ENCODE measurements around the gene PLPP4. TPM values are rescaled to one million over a fixed set of nuclear protein-coding genes. Genes with fewer than 3 reads are reported as not detected.

Gene PLPP4
- total and polyA plus RNA-seq, 3 donors from 2014 or later = 12.6 to 65.8 (median 21.9) TPM

- 77 to 90% methylated on average over 6 to 7 of the region's 7 CpGs for WGBS, 2 donors
- H3K27me3 ChIP-seq = no peaks in the 10 kb centered on the region
- TF ChIP-seq CTCF (IDR thresholded peaks at IDR 0.05) = no peak
- no peak for TF ChIP-seq POLR2A (IDR thresholded peaks at IDR 0.05)
- no peak overlapping the region for H3K27ac ChIP-seq
- no peak overlapping the region for H3K4me3 ChIP-seq
- DNase-seq = no peak
- no peaks in the 10 kb centered on the region for H3K36me3 ChIP-seq (ENCODE audit: low read depth, missing control alignments)
- H3K9me3 ChIP-seq = no peaks in the 10 kb centered on the region
- no peaks in the 10 kb centered on the region for H3K4me1 ChIP-seq
- intact Hi-C loops (cut with DNase I; ENCODE audit: low total_unique reads) = no loop called here
Observed at GRCh38 chr10:120508393-120508792, 51.4 kb downstream of the PLPP4 start.

- Histone ChIP-seq H3K9me3 (no peaks in the 10 kb centered on the region), H3K4me3 (no peak overlapping the region), H3K27me3 (no peaks in the 10 kb centered on the region), H3K27ac (no peak overlapping the region), H3K4me1 (no peaks in the 10 kb centered on the region), H3K36me3 (ENCODE audit: low read depth, missing control alignments) (no peaks in the 10 kb centered on the region)
- TF ChIP-seq POLR2A (IDR thresholded peaks at IDR 0.05) (no peak), CTCF (IDR thresholded peaks at IDR 0.05) (no peak)
- WGBS, 2 donors = 71 to 88% methylated on average over 1 of the region's 1 CpG
- no peak for DNase-seq
- intact Hi-C loops (cut with DNase I; ENCODE audit: low total_unique reads) = no loop called here
Observed at GRCh38 chr10:120508966-120509365, 51.9 kb downstream of the PLPP4 start.

- 87 to 93% methylated on average over 3 of the region's 3 CpGs for WGBS, 2 donors
- DNase-seq = no peak
- no peak for TF ChIP-seq POLR2A (IDR thresholded peaks at IDR 0.05)
- Histone ChIP-seq H3K4me3 (no peak overlapping the region), H3K36me3 (ENCODE audit: low read depth, missing control alignments) (no peaks in the 10 kb centered on the region), H3K4me1 (no peaks in the 10 kb centered on the region), H3K27ac (no peak overlapping the region), H3K9me3 (no peaks in the 10 kb centered on the region), H3K27me3 (no peaks in the 10 kb centered on the region)
- intact Hi-C loops (cut with DNase I; ENCODE audit: low total_unique reads) = no loop called here
Observed at GRCh38 chr10:120511165-120511564, 54.1 kb downstream of the PLPP4 start.

- DNase-seq = no peak
- Histone ChIP-seq H3K4me3 (no peak overlapping the region), H3K9me3 (no peaks in the 10 kb centered on the region), H3K27me3 (no peaks in the 10 kb centered on the region), H3K4me1 (no peaks in the 10 kb centered on the region), H3K27ac (no peak overlapping the region), H3K36me3 (ENCODE audit: low read depth, missing control alignments) (no peaks in the 10 kb centered on the region)
- intact Hi-C loops (cut with DNase I; ENCODE audit: low total_unique reads) = no loop called here
- TF ChIP-seq POLR2A (IDR thresholded peaks at IDR 0.05) = no peak
- TF ChIP-seq CTCF (IDR thresholded peaks at IDR 0.05) = no peak
- WGBS, 2 donors = 66 to 71% methylated on average over 3 of the region's 3 CpGs
Observed at GRCh38 chr10:120513307-120513796, 56.3 kb downstream of the PLPP4 start.

GRCh38 chr10:120514035-120514620, 57.1 kb downstream of the PLPP4 start:
- Histone ChIP-seq H3K27me3 (no peaks in the 10 kb centered on the region), H3K4me3 (no peak overlapping the region), H3K9me3 (no peaks in the 10 kb centered on the region), H3K27ac (no peak overlapping the region), H3K4me1 (no peaks in the 10 kb centered on the region), H3K36me3 (ENCODE audit: low read depth, missing control alignments) (no peaks in the 10 kb centered on the region)
- peak; percentile 69 for DNase-seq
- intact Hi-C loops (cut with DNase I; ENCODE audit: low total_unique reads) = no loop called here
- 38 to 49% methylated on average over 11 of the region's 11 CpGs for WGBS, 2 donors
- TF ChIP-seq POLR2A (IDR thresholded peaks at IDR 0.05) (no peak), CTCF (IDR thresholded peaks at IDR 0.05) (no peak)
